Measurements from ENCODE around the gene FXR2. TPM values are rescaled to one million over a fixed set of nuclear protein-coding genes. Genes with fewer than 3 reads are reported as not detected.

The FXR2 gene
- total RNA-seq, 1 experiment from 2014 or later = 35.1 TPM

GRCh38 chr17:7633093-7633492 is 18.4 kb upstream of the FXR2 start:
- ATAC-seq (peak; percentile 30), DNase-seq (ENCODE audit: low spot score) (peak; percentile 31)
- Mint-ChIP-seq H3K36me3 (no peaks in the 10 kb centered on the region), H3K4me1 (peaks cover 35% of the 10 kb centered on the region), H3K9me3 (no peaks in the 10 kb centered on the region), H3K27me3 (ENCODE audit: low read depth) (no peaks in the 10 kb centered on the region), H3K4me3 (no peak overlapping the region), H3K27ac (no peak overlapping the region)
- no peak for TF ChIP-seq MAX (CRISPR knock-in tag; IDR thresholded peaks at IDR 0.05)
- no peak for TF ChIP-seq AFF4 (CRISPR knock-in tag; IDR thresholded peaks at IDR 0.05; ENCODE audit: borderline replicate concordance)
- TF ChIP-seq FOXK1 (CRISPR knock-in tag; IDR thresholded peaks at IDR 0.05) = no peak
- TF ChIP-seq EMX1 (CRISPR knock-in tag; IDR thresholded peaks at IDR 0.05) = no peak
- TF ChIP-seq ZSCAN18 (CRISPR knock-in tag; IDR thresholded peaks at IDR 0.05) = no peak
- no peak for TF ChIP-seq CTCF (IDR thresholded peaks at IDR 0.05)
- no peak for TF ChIP-seq TP53 (CRISPR knock-in tag; IDR thresholded peaks at IDR 0.05)
- TF ChIP-seq, protein P1, sequence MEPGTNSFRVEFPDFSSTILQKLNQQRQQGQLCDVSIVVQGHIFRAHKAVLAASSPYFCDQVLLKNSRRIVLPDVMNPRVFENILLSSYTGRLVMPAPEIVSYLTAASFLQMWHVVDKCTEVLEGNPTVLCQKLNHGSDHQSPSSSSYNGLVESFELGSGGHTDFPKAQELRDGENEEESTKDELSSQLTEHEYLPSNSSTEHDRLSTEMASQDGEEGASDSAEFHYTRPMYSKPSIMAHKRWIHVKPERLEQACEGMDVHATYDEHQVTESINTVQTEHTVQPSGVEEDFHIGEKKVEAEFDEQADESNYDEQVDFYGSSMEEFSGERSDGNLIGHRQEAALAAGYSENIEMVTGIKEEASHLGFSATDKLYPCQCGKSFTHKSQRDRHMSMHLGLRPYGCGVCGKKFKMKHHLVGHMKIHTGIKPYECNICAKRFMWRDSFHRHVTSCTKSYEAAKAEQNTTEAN (CRISPR knock-in tag; IDR thresholded peaks at IDR 0.05) = no peak
- no peak for TF ChIP-seq ETV6 (CRISPR knock-in tag; IDR thresholded peaks at IDR 0.05)
- TF ChIP-seq ATF1 (CRISPR knock-in tag; IDR thresholded peaks at IDR 0.05) = no peak
- no peak for TF ChIP-seq FOXP1 (CRISPR knock-in tag; IDR thresholded peaks at IDR 0.05; ENCODE audit: borderline replicate concordance)
- no peak for TF ChIP-seq NFATC4 (CRISPR knock-in tag; IDR thresholded peaks at IDR 0.05)
- no peak for TF ChIP-seq NR3C1 (CRISPR knock-in tag; conservative IDR thresholded peaks at IDR 0.05; ENCODE audit: low read depth)
- no peak for TF ChIP-seq STAT6 (CRISPR knock-in tag; conservative IDR thresholded peaks at IDR 0.05; ENCODE audit: low read depth)
- TF ChIP-seq SP1 (CRISPR knock-in tag; conservative IDR thresholded peaks at IDR 0.05) = no peak
- no peak for TF ChIP-seq CBFB (CRISPR knock-in tag; IDR thresholded peaks at IDR 0.05; ENCODE audit: low read depth)
- TF ChIP-seq CREM (CRISPR knock-in tag; IDR thresholded peaks at IDR 0.05) = no peak
- TF ChIP-seq GTF2I (CRISPR knock-in tag; conservative IDR thresholded peaks at IDR 0.05) = no peak
- TF ChIP-seq NFE2L1 (CRISPR knock-in tag; IDR thresholded peaks at IDR 0.05) = no peak
- TF ChIP-seq PRRX2 (CRISPR knock-in tag; IDR thresholded peaks at IDR 0.05) = no peak
- CTCF ChIA-PET = interaction anchor here (0.5 to 7.5 kb wide), 30 partner anchors 9 to 1782 kb away, joined by 3 to 205 read pairs (median 6); partner anchors contain the start of genes ATP1B2, CD68, DNAH2 and EFNB3
- POLR2A ChIA-PET = interaction anchor here (0.6 to 5.8 kb wide), 4 partner anchors 18 to 83 kb away, joined by 5 to 68 read pairs (median 6); partner anchors contain the start of genes ATP1B2, TP53 and WRAP53
